NT2/D1 (cell line): ENCODE measurements around the gene LOXL1.

Experiments used
- YY1 ChIP-seq: IDR thresholded peaks from 2 replicates; pipeline ENCODE4 v1.6.1; 2011; ENCODE audit not compliant: insufficient read length, insufficient read depth
- ZNF274 ChIP-seq: IDR thresholded peaks from 2 replicates; pipeline ENCODE4 v1.6.1; 2011; ENCODE audit warnings: mild to moderate bottlenecking, low read depth, low read length

DNA sequence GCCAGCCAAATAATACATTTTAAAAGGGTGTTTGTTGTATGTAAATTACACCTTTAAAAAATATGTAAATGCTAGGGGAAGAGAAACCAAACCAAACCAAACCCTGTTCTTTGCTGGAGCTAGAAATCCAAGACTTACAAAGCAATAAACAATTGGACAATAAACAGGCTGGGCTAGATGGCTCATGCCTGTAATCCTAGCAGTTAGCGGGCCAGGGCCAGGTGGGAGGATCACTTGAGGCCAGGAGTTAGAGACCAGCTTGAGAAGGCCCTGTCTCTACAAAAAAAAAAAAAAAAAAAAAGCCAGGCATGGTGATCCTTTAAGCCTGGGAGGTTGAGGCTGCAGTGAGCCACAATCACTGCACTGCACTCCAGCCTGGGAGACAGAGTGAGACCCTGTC, 53.4 kb downstream of the LOXL1 start:
- no peak for TF ChIP-seq ZNF274
- TF ChIP-seq YY1, result no peak
